HTR-8/SVneo (cell line): ENCODE measurements around the gene PMEPA1.

Experiments
- DNase-seq: peaks from one replicate; pipeline ENCODE4 v3.0.0; 2011; ENCODE audit warnings: low spot score, mixed read lengths; ENCODE audit not compliant: insufficient read length
- FAIRE-seq: peaks from 2 replicates; lab custom pipeline; 2011; peaks lifted over from hg19 to GRCh38; lab: Jason Lieb, UNC

Gene PMEPA1

GRCh38 chr20:57598491-57598890 lies 111.3 kb downstream of the PMEPA1 start:
- FAIRE-seq (no peak), DNase-seq (no peak)
